HepG2 (cell line): Measurements from ENCODE around the gene ANKRD10. TPM values are rescaled to one million over a fixed set of nuclear protein-coding genes. Genes with fewer than 3 reads are reported as not detected.
A peak's percentile ranks its signal among the peaks of the same experiment; 100 is the strongest.

Experiments
- DR1 ChIP-seq: sonication (generic); formaldehyde crosslinking; IDR thresholded peaks from 2 replicates; pipeline ENCODE4 v1.8.0; 2021; ENCODE audit warnings: mild to moderate bottlenecking, missing genetic modification reagents, inconsistent platforms
- MLLT10 ChIP-seq: sonication (generic); formaldehyde crosslinking; IDR thresholded peaks from 2 replicates; pipeline ENCODE4 v1.4.0; 2020; ENCODE audit warnings: missing genetic modification reagents
- PBX3 ChIP-seq: sonication (generic); formaldehyde crosslinking; IDR thresholded peaks from 2 replicates; pipeline ENCODE4 v1.8.1; 2023; ENCODE audit warnings: missing genetic modification reagents, inconsistent platforms, borderline replicate concordance
- PRDM10 ChIP-seq: sonication (generic); formaldehyde crosslinking; IDR thresholded peaks from 2 replicates; pipeline ENCODE4 v1.4.0; 2020; ENCODE audit warnings: low read depth, missing genetic modification reagents
- SIN3A ChIP-seq: IDR thresholded peaks from 2 replicates; pipeline ENCODE4 v1.6.1; 2011; ENCODE audit warnings: low read depth, mild to moderate bottlenecking, control low read depth, low read length, borderline replicate concordance
- SNAPC4 ChIP-seq: sonication (generic); formaldehyde crosslinking; IDR thresholded peaks from 2 replicates; pipeline ENCODE4 v1.4.0; 2020; ENCODE audit warnings: mild to moderate bottlenecking, missing genetic modification reagents
- ZBTB21 ChIP-seq: sonication (generic); formaldehyde crosslinking; IDR thresholded peaks from 2 replicates; pipeline ENCODE4 v1.4.0; 2020; ENCODE audit warnings: missing genetic modification reagents
- ZFYVE20 ChIP-seq: sonication (generic); formaldehyde crosslinking; IDR thresholded peaks from 2 replicates; pipeline ENCODE4 v1.8.0; 2023; ENCODE audit warnings: low read depth, mild to moderate bottlenecking, moderate library complexity, missing genetic modification reagents, borderline replicate concordance
- ZHX1 ChIP-seq: sonication (generic); formaldehyde crosslinking; IDR thresholded peaks from 2 replicates; pipeline ENCODE4 v1.8.1; 2022; ENCODE audit warnings: low read depth, mild to moderate bottlenecking, missing genetic modification reagents
- ZNF256 ChIP-seq: sonication (generic); formaldehyde crosslinking; conservative IDR thresholded peaks from 2 replicates; pipeline ENCODE4 v1.4.0; 2020; ENCODE audit warnings: missing genetic modification reagents
- ZNF362 ChIP-seq: sonication (generic); formaldehyde crosslinking; IDR thresholded peaks from 2 replicates; pipeline ENCODE4 v1.4.0; 2020; ENCODE audit warnings: missing genetic modification reagents, mild to moderate bottlenecking, borderline replicate concordance
- ZNF619 ChIP-seq: sonication (generic); formaldehyde crosslinking; IDR thresholded peaks from 2 replicates; pipeline ENCODE4 v1.4.0; 2020; ENCODE audit warnings: mild to moderate bottlenecking, missing genetic modification reagents
- ZNF788 ChIP-seq: sonication (generic); formaldehyde crosslinking; IDR thresholded peaks from 2 replicates; pipeline ENCODE4 v1.5.0; 2020; ENCODE audit warnings: mild to moderate bottlenecking, missing genetic modification reagents, borderline replicate concordance
- polyA plus RNA-seq, 8 experiments: library from polyadenylated mRNA; depleted of rRNA in 3 of 8; stranded (reverse) in 7 of 8; unstranded in 1 of 8; fragments of >200 nt; fragmentation: Illumina TruSeq in 4 of 8; extraction: Trizol in 4 of 8; gene quantifications; 2 replicates each; pipeline versions ENCODE4 v1.2.1 to v1.2.3, GENCODE V29; 2011 to 2016; ENCODE audit warnings: low read depth in 4 of 8, missing spikeins in 1 of 8, mixed read lengths in 1 of 8; ENCODE audit not compliant: insufficient read depth in 1 of 8
- total RNA-seq, 5 experiments: library from RNA; depleted of rRNA; stranded (reverse); fragments of >200 nt; fragmentation: Illumina TruSeq; extraction: Trizol; gene quantifications; 2 replicates each; pipeline ENCODE4 v1.2.3, GENCODE V29; 2016; ENCODE audit warnings: low read depth in 1 of 5

Gene ANKRD10
- total and polyA plus RNA-seq, 2 of the 13 experiments (the other 11 are each of a cell fraction or from before 2014, with no cell fraction given): 108 to 115 TPM

DNA sequence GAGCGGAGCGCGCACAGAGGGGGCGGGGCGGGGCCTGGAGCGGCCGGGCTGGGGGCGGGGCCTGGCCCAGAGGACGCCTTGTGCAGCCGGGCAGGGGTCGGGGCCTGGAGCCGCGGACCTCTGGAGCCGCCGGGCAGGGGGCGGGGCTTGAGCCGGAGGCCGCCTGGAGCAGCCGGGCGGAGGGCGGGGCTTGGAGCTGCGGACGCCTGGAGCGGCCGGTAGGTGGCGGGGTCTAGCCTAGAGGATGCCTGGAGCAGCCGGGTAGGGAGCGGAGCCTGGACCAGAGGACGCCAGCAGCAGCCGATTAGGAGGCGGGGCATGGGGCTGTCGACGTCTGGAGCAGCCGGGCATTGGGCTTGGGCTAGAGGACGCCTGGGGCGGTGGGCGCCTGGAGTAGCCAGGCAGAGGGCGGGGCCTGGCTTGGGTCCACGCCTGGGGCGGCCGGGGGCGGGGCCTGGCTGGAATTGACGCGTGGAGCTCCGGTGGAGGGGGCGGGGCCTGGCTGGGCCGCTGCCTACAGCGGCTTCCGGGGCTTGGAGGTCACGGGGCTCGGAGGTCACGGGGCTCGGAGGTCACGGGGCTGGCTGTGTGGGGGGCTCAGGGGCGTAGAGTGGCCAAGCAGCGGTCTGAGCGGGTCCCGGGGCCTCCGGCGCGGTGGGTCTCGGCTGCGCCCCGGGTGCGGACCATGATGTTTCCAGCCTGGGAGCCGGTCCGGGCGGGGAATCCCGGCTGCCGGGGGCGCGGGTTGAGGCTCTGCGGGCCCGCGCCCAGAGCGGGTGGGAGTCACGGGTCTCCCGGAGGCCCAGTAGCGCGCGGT is at the start of gene ANKRD10 (continued):
- TF ChIP-seq PRDM10 (CRISPR knock-in tag) (no peak), ZHX1 (CRISPR knock-in tag) (no peak), SNAPC4 (CRISPR knock-in tag) (no peak), PBX3 (CRISPR knock-in tag) (no peak), MLLT10 (CRISPR knock-in tag) (no peak), SIN3A (0 out of 2 replicates have a peak, but pooled peaks have one; percentile 15), ZNF362 (CRISPR knock-in tag) (no peak), ZBTB21 (CRISPR knock-in tag) (no peak), ZNF619 (CRISPR knock-in tag) (no peak), ZNF788 (CRISPR knock-in tag) (no peak; the same call in 1 of the 2 replicates), ZNF256 (no peak), DR1 (CRISPR knock-in tag) (0 out of 2 replicates have a peak, but pooled peaks have one; percentile 11), ZFYVE20 (CRISPR knock-in tag) (no peak)
